Measurements from ENCODE around the gene MAN2C1.

DNA sequence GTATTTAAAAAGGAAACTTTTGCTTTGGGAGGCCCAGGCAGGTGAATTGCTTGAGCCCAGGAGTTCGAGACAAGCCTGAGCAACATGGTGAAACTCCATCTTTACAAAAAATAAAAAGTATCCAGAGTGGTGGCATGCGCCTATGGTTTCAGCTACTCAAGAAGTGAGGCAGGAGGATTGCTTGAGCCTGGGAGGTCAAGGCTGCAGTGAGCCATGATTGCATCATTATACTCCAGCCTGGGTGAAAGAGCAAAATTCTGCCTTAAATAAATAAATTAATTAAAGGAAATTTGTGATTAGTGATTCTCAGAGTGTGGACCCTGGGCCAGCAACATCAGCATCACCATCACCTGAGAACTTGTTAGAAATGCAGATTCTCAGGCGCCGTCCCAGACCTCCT, 42.5 kb downstream of the MAN2C1 start:
- TF ChIP-seq POLR2AphosphoS5 (IDR thresholded peaks at IDR 0.05; ENCODE audit: low read depth, low read length) (no peak), SIN3A (IDR thresholded peaks at IDR 0.05; ENCODE audit: borderline replicate concordance, insufficient read depth, low read length) (no peak), TAF1 (IDR thresholded peaks at IDR 0.05; ENCODE audit: borderline replicate concordance, insufficient read depth, low read length) (no peak)

Measured in PFSK-1 (cell line).